ENCODE data around the gene GRK6.

GRK6 gene

DNA sequence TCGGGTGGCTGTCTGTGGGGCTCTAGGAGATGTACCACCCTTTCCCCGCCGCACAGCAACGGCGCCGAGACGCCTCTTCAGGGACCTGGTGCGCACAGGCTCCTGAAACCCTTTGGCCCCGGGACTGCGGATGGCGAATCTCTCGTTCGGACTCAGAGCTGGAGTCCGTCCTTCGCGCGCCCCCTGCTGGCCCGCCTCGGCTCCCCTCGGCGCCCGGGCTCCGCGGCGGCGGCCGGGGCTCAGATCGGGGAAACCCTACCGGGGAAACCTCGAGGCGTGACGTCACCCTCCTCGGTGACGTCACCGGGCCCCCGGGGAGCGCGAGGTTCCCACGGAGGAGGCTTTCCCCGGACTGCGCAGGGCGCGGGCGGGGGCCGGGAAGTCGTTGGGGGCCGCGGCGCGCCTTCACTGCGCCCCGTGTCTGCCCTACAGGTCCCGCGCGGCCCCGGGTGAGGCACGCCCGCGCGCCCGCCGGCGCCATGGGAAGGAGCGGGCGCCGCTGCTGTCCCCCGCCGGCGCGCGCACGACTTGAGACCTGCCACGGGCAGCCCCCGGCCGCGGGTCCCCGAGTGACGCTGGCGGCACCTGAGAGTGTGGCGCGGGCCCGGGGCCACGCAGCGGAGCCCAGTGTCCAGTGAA is 28.0 kb downstream of the GRK6 start:
- DNase-seq (ENCODE audit: low read depth): peak; percentile 71

DNA sequence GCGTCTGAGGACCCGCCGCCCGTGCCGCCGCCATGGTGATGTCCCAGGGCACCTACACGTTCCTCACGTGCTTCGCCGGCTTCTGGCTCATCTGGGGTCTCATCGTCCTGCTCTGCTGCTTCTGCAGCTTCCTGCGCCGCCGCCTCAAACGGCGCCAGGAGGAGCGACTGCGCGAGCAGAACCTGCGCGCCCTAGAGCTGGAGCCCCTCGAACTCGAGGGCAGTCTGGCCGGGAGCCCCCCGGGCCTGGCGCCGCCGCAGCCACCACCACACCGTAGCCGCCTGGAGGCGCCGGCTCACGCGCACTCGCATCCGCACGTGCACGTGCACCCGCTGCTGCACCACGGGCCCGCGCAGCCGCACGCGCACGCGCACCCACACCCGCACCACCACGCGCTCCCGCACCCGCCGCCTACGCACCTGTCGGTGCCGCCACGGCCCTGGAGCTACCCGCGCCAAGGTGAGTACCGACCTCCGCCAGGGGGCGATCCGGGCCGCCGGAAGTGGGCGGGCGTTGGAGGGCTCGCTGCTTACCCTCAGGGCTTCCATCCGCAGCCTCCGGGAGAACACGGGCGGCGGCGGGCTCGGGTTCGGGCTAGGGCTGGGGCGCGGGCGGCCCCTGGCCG is 28.7 kb downstream of the GRK6 start:
- DNase-seq (ENCODE audit: low read depth): peak; percentile 40

DNA sequence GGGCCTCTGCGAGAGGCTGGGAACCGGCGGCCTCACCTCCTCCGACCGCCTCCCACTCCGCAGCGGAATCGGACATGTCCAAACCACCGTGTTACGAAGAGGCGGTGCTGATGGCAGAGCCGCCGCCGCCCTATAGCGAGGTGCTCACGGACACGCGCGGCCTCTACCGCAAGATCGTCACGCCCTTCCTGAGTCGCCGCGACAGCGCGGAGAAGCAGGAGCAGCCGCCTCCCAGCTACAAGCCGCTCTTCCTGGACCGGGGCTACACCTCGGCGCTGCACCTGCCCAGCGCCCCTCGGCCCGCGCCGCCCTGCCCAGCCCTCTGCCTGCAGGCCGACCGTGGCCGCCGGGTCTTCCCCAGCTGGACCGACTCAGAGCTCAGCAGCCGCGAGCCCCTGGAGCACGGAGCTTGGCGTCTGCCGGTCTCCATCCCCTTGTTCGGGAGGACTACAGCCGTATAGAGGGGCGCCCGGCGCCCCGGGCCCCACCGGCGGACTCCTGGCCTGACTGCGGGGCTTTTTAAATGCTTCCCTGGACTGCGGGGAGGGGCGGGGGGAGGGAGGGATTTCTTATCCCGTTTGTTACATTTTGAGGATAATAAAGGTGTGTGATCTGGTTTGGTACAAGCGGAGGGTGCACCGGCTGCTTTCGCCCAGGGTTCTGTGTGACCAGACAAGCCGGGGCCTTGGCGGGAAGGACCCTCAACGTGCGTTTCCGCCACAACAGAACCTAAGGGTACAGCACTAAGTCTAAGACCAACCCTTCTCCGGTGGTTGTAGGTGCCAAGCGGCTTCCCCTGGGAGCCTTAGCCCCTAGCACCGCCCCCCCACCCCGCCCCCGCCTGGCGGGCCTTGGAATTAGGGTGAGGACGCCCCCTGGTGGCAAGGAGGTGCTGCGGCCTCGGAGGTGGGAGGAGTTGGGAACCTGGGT is 29.4 kb downstream of the GRK6 start:
- DNase-seq (ENCODE audit: low read depth): peak; percentile 78

DNA sequence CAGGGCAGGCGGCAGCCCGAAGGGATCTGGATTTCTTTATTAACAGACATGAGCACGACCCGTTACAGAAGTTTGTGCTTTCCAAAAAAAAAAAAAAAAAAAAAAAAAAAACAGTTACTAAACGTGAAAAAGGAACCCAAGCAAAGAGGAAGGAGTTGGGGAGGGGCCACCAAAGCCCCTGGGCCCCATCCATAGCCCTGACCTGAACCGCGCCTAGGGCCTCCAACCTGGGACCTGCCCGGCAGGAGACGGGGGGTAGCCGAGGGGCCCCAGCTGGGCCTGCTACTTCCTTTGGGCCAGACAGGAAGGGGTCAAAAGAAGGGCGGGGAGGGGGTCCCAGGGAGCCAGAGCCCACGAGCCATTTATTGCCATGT is 30.1 kb downstream of the GRK6 start:
- no peak for DNase-seq (ENCODE audit: low read depth)

DNA sequence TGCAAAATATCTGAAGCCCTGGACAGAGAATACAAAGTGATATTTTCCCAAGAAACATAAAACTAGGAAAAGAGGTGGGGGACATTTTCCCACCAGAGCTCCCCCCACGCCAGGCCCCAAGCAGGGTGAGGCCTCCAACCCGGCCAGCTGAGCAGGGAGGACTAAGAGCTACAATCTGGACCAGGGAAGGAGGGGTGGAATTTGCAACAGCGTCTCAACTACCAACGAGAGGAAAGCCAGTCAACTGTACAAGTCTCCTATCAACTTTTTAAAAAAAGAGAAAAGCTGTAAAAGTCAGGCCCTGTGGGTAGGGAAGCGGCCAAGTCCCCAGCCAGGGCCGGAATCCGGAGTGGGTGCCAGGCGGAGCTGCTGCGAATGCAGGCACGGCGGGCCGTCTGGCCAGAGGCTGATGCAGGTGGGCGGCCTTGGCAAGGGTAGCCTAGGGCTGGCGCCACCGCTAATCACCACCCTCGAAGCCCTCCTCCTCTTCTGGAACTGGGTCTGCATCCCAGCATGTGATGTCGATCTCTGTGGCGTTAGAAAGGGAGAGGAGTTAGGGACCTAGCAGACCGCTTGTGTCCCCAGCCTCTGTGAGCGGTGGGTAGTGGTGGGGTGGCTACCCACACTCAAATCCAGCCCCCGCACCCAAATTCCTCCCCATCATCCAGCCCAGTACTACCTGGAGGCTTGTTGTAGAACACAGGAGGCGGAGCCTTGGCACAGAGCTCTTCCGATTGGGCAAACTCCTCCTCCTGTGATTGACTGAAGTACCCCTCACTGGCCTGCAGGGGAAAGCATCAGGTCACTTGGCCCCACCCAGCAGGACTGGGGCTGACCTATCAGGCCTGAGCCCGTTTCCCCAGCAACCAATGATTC is 30.7 kb downstream of the GRK6 start:
- DNase-seq (ENCODE audit: low read depth): peak; percentile 98

DNA sequence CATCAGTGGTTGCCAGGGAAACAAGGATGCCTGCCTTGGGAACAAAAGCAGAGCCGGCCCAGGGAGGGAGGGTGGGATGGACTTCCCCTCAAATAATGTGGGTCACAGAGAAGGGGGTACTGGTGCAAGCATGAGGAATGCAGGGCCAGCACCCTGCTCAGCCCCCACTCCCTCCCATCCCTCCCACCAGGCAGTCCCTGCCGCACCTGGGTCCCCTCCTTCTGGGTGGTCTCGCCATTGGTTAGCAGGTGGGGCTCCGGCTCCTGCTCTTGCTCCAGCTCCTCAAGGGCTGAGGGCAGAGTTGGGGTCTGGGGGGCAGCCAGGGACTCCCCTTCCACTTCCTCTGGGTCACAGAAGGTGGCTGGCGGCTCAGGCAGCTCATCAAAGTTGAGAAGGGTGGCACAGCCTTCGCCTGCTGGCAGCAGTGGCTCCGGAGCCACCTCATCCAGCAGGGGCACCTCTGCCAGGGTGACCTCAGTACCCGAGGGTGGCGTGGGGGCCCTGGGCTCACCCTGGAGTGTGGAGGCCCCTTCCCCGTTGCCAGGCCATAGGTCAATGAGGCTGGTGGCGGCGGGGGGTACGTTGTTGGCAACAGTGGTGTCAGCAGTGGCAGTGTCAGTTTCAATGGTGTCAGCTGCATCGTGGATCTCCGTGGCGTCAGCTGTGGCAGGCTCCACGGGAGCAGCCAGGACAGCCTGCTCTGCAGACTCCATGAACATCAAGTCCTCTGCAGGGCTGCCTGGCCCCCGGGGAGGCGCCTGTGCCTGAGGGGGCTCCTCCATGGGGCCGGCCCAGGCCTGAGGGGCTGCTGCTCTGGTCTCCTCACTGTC is 31.6 kb downstream of the GRK6 start:
- no peak for DNase-seq (ENCODE audit: low read depth)

DNA sequence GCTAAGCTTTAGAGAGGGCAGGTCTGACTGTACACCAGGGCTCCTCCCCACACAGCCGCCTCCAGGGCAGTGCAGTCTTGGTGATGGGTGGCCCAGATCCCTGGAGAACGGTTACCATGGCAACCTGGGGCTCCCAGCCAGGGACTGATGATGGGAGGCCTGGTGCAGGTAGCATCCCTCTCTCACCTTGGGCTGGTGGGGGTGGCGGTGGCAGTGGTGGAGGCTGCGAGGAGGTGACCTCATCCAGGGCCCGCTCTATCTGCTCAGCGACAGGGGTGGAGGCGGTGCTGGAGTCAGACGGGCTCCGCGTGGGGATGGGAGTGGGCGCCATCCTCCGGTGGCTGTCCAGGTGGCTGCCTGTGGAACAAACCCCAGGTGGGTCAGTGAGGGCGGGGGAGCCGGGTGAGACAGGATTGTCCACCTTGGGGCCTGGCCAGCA is 32.5 kb downstream of the GRK6 start:
- DNase-seq (ENCODE audit: low read depth): peak; percentile 40

DNA sequence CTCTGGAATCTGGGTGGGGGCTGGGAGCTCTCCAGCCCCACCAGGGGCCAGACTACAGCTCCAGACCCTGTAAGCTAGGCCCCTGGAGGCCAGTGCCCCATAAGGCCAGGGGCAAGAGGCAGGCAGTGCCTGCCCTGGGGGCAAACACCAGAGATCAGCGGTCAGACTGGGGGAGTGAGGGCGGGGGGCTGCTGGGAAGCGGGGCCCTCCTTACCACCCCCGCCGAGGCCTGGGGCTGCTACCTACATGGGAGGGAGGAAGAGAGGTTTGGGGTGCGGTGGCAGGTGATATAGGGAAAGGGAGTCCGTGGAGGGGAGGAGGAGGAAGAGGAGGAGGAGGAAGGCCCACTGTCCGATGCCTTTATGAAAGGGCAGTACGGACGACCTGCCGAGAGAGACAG is 32.9 kb downstream of the GRK6 start:
- DNase-seq (ENCODE audit: low read depth): no peak

DNA sequence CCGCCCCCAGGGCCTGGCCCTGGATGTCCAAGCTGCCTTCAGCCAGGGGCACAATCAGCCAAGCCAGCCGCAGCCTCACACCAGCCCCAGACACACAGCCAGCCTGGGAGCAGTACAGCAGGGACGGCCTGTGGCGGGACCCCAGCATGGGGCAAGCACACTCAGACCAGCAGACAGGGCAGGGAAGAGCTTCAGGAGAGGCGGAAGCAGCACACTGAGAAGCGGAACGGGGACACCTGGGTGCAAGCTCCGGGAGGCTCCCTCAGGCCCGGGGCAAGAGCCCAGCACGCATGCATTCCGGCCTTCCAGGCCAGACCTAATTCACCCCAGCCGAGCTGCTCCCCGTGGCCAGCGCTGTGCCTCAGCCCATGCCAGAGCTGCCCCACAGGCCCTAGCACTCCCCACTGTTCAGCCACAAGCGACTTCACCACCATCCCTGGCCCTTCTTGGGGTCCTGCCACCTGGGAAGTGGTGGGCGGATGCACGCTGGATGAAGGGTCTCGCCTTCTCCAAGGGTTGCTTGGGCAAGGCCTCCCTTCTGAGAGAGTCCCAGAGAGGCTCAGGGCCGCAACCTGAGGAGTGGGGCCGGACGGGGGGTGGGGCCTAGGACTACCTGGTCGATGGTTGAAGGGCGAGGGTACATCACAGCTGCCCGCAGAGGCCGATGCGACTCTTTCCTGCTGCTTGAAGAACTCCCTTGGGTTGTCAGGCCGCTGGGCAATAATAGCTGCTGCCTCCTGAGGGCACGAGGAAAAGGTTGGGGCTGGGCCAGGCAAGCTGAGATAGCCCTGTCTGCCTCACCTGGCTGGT is 33.5 kb downstream of the GRK6 start:
- DNase-seq (ENCODE audit: low read depth): no peak

DNA sequence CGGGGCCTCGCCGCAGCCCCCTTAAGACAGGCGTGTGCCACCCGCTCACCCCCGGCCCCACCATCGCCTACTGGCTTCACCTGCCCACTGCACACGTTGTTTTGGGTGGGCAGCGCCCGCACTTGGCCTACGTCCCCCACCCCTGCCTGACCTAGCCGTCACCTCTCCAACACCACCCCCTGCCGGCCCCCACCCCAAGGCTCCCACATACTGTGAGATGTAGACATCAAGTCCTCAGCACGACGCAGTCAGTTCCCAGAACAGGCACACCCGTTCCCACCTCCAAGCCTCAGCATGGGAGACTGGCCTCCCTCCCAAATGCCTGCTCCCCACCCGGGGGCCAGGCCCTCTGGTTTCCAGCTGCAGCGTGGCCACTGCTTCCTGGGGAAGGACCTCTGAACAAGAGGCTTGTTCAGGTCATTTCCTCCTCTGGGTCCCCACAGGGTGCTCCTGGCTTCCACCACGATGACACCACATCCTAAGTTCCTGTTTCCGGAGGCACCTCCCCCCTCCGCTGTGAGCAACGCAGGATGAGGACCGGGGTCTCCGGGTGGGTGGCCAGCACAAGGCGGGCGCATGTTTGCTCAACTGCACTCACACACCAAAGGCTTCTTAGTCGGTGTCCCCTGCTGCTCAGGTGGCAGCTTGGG is 35.7 kb downstream of the GRK6 start:
- DNase-seq (ENCODE audit: low read depth): no peak

DNA sequence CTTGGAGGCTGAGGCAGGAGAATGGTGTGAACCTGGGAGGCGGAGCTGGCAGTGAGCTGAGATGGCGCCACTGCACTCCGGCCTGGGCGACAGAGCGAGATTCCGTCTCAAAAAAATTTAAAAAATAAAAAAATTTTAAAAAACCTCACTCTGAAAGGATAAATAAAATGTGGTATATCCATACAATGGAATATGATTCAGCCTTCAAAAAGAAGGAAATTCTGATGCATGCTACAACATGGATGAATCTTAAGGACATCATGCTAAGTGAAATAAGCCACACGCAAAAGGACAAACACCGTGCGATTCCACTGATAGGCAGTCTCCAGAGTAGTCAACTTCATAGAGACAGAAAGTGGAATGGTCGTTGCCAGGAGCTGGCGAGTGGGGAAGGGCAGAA is 38.6 kb downstream of the GRK6 start:
- DNase-seq (ENCODE audit: low read depth): no peak

DNA sequence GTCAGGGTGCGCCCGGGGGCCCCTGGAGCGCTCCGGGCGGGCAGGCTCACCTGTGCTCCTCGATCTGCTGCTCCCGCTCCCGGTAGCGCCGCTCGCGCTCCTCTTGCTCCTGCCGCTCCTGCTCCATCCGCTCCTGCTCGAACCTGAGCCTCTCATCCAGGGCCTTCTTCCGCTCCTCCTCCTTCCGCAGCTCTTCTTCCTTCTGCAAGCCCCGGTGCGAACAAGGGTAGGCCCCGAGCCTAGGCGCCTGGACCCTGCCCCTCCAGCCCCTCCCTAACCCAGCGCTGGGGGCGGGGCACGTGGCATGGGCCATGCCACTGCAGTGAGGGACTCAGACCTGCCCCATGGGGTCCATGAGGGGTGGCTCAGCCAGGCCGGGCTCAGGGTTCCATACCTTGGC is 40.4 kb downstream of the GRK6 start:
- no peak for DNase-seq (ENCODE audit: low read depth)

DNA sequence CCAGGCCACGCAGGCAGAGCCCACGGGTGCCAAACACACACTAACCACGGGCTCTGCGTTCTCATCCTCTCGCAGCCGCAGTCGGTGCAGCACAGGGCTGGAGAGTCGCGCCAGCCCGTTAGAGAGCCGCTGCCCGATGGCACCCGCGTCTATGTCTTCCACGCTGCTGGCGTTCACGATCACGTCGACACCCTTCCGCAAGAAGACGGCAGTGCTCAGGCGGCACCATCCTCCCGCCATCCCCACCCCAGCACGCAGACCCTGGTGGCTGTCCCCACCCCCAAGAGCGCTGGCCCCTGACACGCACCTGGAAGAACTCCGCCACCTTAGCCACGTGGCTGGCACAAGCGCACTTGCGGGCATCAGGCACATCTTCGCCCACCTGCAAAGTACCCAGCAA is 41.0 kb downstream of the GRK6 start:
- DNase-seq (ENCODE audit: low read depth): no peak

DNA sequence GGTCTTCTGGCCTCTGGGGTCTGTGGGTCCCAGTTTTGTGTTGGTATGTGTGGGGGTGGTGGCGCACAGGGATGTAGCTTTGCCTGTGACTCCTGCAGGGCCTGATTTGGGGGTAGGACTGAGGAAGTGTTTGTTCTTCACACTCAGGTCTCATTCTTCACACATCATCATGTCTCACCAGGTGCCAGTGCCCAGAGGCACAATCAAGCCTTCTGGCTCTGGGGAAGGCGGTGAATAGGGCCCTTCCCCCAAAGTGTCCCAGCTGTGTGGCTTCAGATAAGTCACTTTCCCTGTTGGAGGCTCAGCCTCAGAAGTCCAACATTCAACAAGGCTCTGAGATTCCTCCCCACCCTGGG is 41.8 kb downstream of the GRK6 start:
- no peak for DNase-seq (ENCODE audit: low read depth)

DNA sequence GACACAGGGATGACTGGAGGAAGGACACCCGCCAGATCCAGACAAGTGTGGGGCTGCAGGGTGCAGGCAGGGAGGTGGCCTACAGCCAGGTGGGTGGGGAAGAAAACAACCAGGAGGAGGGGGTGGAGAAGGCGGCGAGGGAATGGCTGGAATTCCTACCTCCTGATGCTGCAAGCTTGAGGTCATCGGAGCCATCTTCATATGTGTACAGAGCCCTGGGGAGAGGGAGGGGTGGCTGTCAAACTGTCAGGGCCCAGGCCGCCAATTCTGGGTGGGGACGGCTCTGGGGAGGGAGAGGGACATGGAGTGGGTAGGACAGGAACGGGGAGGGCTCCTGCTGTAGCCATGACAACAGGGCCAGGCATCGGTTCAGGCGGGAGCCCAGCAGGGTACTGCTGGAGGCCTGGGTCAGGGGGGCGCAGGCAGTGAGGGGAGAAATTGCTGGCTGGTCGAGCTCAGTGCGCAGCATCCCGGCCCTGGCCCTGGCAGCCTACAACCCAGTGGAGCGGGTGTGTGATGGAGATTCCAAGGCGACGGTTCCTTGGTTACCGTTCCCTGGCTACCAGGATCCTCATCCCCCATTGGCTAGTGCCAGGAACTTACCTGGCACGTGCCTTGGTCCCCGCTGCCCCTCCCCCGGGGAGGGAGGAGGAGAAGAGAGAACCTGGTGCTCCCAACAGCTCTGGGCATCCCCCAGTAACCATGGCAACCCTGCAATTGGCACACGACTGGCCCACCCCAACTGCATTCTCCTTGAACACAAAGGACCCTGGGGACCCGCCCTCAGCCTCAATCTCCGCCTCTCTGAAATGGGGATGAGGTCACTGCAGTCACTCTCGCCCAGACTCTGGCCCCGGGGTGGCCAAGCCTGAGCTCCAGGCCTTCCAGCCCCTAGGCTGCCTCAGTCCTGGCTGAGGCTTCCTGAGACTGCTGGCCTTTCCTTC is 42.5 kb downstream of the GRK6 start:
- peak; percentile 68 for DNase-seq (ENCODE audit: low read depth)

DNA sequence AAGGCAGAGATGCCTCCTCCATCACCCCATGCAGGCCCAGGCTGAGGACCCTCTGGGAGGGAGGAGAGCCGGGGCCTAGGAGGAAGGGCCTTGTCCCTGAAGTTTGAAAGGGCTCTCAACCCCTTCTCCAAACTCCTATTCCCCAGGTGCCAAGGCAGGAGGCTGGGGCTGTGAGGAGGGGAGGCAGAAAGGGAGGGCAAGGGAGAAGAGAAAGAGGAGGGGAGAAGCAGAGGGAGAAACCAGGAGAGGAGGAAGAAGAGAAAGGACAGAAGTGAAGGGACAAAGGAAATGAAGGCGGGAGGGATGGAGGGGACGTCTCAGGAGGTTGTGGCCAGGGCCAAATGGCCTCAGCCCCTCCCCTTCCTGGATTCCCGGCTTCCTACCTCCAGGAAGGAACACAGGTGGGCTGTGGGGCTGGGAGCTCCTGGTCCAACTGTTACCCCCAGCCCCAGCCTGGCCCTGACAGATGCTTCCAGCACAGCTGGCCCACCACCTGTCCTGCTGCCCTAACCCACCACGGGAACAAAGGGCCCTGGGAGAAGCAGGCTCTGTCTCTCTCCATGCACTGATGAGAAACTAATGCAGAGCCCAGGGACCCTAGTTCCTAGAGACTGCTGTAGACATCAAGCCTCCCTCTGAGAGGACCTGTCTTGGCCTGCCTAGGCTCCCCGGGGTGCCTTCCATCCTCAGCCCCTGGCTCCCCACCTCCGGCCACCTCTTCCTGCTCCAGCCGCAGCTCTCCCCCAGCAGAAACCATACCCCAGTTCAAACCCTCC is 43.5 kb downstream of the GRK6 start:
- no peak for DNase-seq (ENCODE audit: low read depth)

DNA sequence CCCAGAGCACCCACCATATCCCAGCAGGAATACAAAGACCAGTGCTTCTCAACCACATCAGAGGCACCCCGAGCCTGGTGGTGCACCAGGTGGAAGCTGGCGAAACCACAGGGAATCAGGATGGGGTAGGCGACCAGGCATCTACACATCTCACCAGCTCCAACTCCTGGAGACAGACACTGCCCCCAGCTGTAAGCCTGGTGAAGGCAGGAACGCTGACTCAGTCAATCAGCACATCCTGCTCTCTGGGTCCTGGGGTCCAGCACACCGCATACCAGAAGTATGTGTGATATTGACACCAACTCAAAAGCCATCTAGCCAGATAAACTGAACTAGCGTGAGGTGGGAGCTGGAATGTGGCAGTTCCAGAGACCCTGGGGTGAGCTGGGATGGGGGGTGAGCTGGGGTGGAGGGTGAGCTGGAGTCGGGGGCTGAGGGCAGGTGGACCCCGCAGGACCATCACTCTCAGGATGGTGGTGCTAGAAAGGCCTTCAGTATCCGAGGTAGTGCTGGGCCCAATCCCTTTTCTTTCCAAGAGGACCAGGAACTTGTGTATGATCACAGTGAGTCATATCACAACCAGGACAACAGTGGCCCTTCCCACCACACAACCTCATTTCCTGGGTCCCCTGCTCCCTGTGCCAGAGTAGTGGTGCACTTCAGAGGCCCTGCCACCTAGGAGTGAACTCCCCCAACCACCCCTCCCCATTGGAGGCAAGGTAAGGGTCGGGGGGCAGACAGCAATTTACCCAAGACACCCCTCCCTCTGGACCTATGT is 44.5 kb downstream of the GRK6 start:
- no peak for DNase-seq (ENCODE audit: low read depth)
